MCF 10A (cell line): Measurements from ENCODE around the gene OLFML3. TPM values are rescaled to one million over a fixed set of nuclear protein-coding genes. Genes with fewer than 3 reads are reported as not detected.

ENCODE experiments used
- BruUV-seq: library from RNA; stranded (reverse); fragments of 400-500 nt; replicated peaks from 2 replicates; lab custom pipeline; 2021; lab: Mats Ljungman, UMichigan
- CTCF ChIA-PET: fragments of 300-600 bp; sonication (Branson Sonifier 250); formaldehyde crosslinking; extraction: SDS; loops from one replicate; lab custom pipeline; 2021; ENCODE audit warnings: antibody characterized with exemption, inconsistent platforms; lab: Yijun Ruan, JAX
- POLR2A ChIA-PET: fragments of 300-600, 350-650 bp; sonication (Branson Sonifier 250); formaldehyde crosslinking; extraction: SDS; loops from one replicate; lab custom pipeline; 2020; ENCODE audit warnings: antibody characterized with exemption, inconsistent platforms; lab: Yijun Ruan, JAX
- DNase-seq: peaks from one replicate; pipeline ENCODE4 v3.0.0-alpha.2; 2018; ENCODE audit not compliant: unreplicated experiment
- H3K27ac Mint-ChIP-seq: one replicate; pipeline ENCODE4 v1.8.0; 2022; ENCODE audit warnings: mild to moderate bottlenecking, low read depth, mixed read lengths; ENCODE audit not compliant: unreplicated experiment
- H3K27me3 Mint-ChIP-seq: one replicate; pipeline ENCODE4 v1.8.0; 2022; ENCODE audit warnings: mixed read lengths; ENCODE audit not compliant: insufficient read depth, unreplicated experiment
- H3K36me3 Mint-ChIP-seq: one replicate; pipeline ENCODE4 v1.8.0; 2022; ENCODE audit warnings: mild to moderate bottlenecking, moderate library complexity, mixed read lengths; ENCODE audit not compliant: insufficient read depth, unreplicated experiment
- H3K4me1 Mint-ChIP-seq: one replicate; pipeline ENCODE4 v1.8.0; 2022; ENCODE audit warnings: mixed read lengths; ENCODE audit not compliant: insufficient read depth, unreplicated experiment
- H3K4me3 Mint-ChIP-seq: one replicate; pipeline ENCODE4 v1.8.0; 2022; ENCODE audit warnings: mild to moderate bottlenecking, moderate library complexity, mixed read lengths; ENCODE audit not compliant: unreplicated experiment
- H3K9me3 Mint-ChIP-seq: one replicate; pipeline ENCODE4 v1.8.0; 2022; ENCODE audit warnings: mixed read lengths; ENCODE audit not compliant: unreplicated experiment
- CTCF ChIP-seq: fragments of 200-600 bp; IDR thresholded peaks from one replicate; pipeline ENCODE4 v1.8.0; 2022; ENCODE audit warnings: antibody characterized with exemption, mild to moderate bottlenecking; ENCODE audit not compliant: unreplicated experiment
- intact Hi-C: fragments of 100-400 bp; cut with micrococcal nuclease; formaldehyde crosslinking; loops from 2 replicates; pipeline ENCODE4 v1.14.1; 2022
- total RNA-seq: library from RNA; stranded (reverse); gene quantifications from 2 replicates; pipeline ENCODE4 v1.2.3, GENCODE V29; 2022

Gene OLFML3
- total RNA-seq, 1 experiment from 2014 or later = 0.30 TPM

- Mint-ChIP-seq H3K36me3 (peaks cover 10% of the 10 kb centered on the region), H3K4me3 (no peak overlapping the region), H3K9me3 (no peaks in the 10 kb centered on the region), H3K27ac (no peak overlapping the region), H3K27me3 (no peaks in the 10 kb centered on the region), H3K4me1 (peaks cover 5% of the 10 kb centered on the region)
- no peak for DNase-seq
- no TSS peak for BruUV-seq
- POLR2A ChIA-PET = interaction anchor here (1.1 kb wide), 1 partner anchor 19 kb away, joined by 6 read pairs; no protein-coding TSS in a partner anchor
- CTCF ChIA-PET = interaction anchor here (0.6 to 2.2 kb wide), 7 partner anchors 9 to 895 kb away, joined by 3 to 11 read pairs (median 5); partner anchors contain the start of gene HIPK1
- peak; percentile 33 for TF ChIP-seq CTCF
- intact Hi-C loops = no loop called here
Measured at GRCh38 chr1:113949007-113949406, 30.3 kb upstream of the OLFML3 start.

GRCh38 chr1:113950908-113951307, 28.4 kb upstream of the OLFML3 start:
- CTCF ChIA-PET = interaction anchor here (0.6 to 0.9 kb wide), 2 partner anchors 59 to 814 kb away, joined by 3 read pairs; no protein-coding TSS in a partner anchor
- intact Hi-C loops = no loop called here

GRCh38 chr1:113951719-113952118, 27.6 kb upstream of the OLFML3 start:
- no peak for DNase-seq
- H3K27me3 Mint-ChIP-seq = no peaks in the 10 kb centered on the region
- H3K4me1 Mint-ChIP-seq = peaks cover 5% of the 10 kb centered on the region
- POLR2A ChIA-PET = interaction anchor here (1.2 kb wide), 1 partner anchor 16 kb away, joined by 3 read pairs; no protein-coding TSS in a partner anchor
- TF ChIP-seq CTCF = no peak
- no peak overlapping the region for H3K27ac Mint-ChIP-seq
- H3K9me3 Mint-ChIP-seq = no peaks in the 10 kb centered on the region
- H3K4me3 Mint-ChIP-seq = no peak overlapping the region
- peaks cover 26% of the 10 kb centered on the region for H3K36me3 Mint-ChIP-seq
- CTCF ChIA-PET = interaction anchor here (0.6 to 2.3 kb wide), 5 partner anchors 21 to 814 kb away, joined by 3 to 12 read pairs (median 3); no protein-coding TSS in a partner anchor
- intact Hi-C loops = no loop called here
- no TSS peak for BruUV-seq

More at GRCh38 chr1:113950908-113951307, 28.4 kb upstream of the OLFML3 start:
- Mint-ChIP-seq H3K4me3 (no peak overlapping the region), H3K9me3 (no peaks in the 10 kb centered on the region), H3K36me3 (peaks cover 20% of the 10 kb centered on the region), H3K27me3 (no peaks in the 10 kb centered on the region), H3K4me1 (peaks cover 5% of the 10 kb centered on the region), H3K27ac (no peak overlapping the region)
- POLR2A ChIA-PET = no interaction called here
- BruUV-seq = no TSS peak
- TF ChIP-seq CTCF = no peak
- no peak for DNase-seq

GRCh38 chr1:113957984-113958383, 21.3 kb upstream of the OLFML3 start:
- POLR2A ChIA-PET = interaction anchor here (1.0 to 1.1 kb wide), 2 partner anchors 12 to 13 kb away, joined by 3 read pairs; no protein-coding TSS in a partner anchor
- BruUV-seq = no TSS peak

More at GRCh38 chr1:113957984-113958383, 21.3 kb upstream of the OLFML3 start:
- Mint-ChIP-seq H3K36me3 (peaks cover 61% of the 10 kb centered on the region), H3K27me3 (no peaks in the 10 kb centered on the region), H3K4me3 (no peak overlapping the region), H3K9me3 (no peaks in the 10 kb centered on the region), H3K27ac (no peak overlapping the region), H3K4me1 (no peaks in the 10 kb centered on the region)
- no peak for DNase-seq
- CTCF ChIA-PET = interaction anchor here (0.7 to 2.1 kb wide), 5 partner anchors 9 to 325 kb away, joined by 3 to 9 read pairs (median 5); no protein-coding TSS in a partner anchor
- TF ChIP-seq CTCF = no peak
- intact Hi-C loops = no loop called here
